Osteocyte (in vitro differentiated cells): Measurements from ENCODE around the gene MYL9. TPM values are rescaled to one million over a fixed set of nuclear protein-coding genes. Genes with fewer than 3 reads are reported as not detected.

Experiments
- DNase-seq: peaks from one replicate; pipeline ENCODE4 v3.0.0; 2021; ENCODE audit warnings: mixed read lengths; ENCODE audit not compliant: unreplicated experiment; ENCODE audit errors: extremely low spot score
- H3K27ac Mint-ChIP-seq: one replicate; pipeline ENCODE4 v1.8.0; 2021; ENCODE audit warnings: mild to moderate bottlenecking, mixed read lengths; ENCODE audit not compliant: unreplicated experiment
- H3K27me3 Mint-ChIP-seq: one replicate; pipeline ENCODE4 v1.8.0; 2021; ENCODE audit warnings: mixed read lengths; ENCODE audit not compliant: unreplicated experiment
- H3K36me3 Mint-ChIP-seq: one replicate; pipeline ENCODE4 v1.8.0; 2021; ENCODE audit warnings: mixed read lengths; ENCODE audit not compliant: unreplicated experiment
- H3K4me1 Mint-ChIP-seq: one replicate; pipeline ENCODE4 v1.8.0; 2021; ENCODE audit warnings: mixed read lengths; ENCODE audit not compliant: unreplicated experiment
- H3K4me3 Mint-ChIP-seq: one replicate; pipeline ENCODE4 v1.8.0; 2021; ENCODE audit warnings: mild to moderate bottlenecking, moderate library complexity, mixed read lengths; ENCODE audit not compliant: unreplicated experiment
- H3K9me3 Mint-ChIP-seq: one replicate; pipeline ENCODE4 v1.8.0; 2021; ENCODE audit warnings: mixed read lengths; ENCODE audit not compliant: unreplicated experiment
- CTCF ChIP-seq: fragments of 200-600 bp; sonication (generic); IDR thresholded peaks from 2 replicates; pipeline ENCODE4 v1.5.0; 2021; ENCODE audit warnings: antibody characterized with exemption, mild to moderate bottlenecking, moderate library complexity
- total RNA-seq: library from RNA; stranded (reverse); gene quantifications from 2 replicates; pipeline ENCODE4 v1.2.1, GENCODE V29; 2021

The MYL9 gene
- total RNA-seq, 1 donor from 2014 or later, result 200 TPM

- Mint-ChIP-seq H3K4me3 (no peak overlapping the region), H3K36me3 (peaks cover 52% of the 10 kb centered on the region), H3K4me1 (peaks cover 12% of the 10 kb centered on the region), H3K9me3 (no peaks in the 10 kb centered on the region), H3K27ac (no peak overlapping the region), H3K27me3 (no peaks in the 10 kb centered on the region)
- DNase-seq, result no peak
- no peak for TF ChIP-seq CTCF
Measured at GRCh38 chr20:36525620-36526365, 15.5 kb upstream of the MYL9 start.

DNA sequence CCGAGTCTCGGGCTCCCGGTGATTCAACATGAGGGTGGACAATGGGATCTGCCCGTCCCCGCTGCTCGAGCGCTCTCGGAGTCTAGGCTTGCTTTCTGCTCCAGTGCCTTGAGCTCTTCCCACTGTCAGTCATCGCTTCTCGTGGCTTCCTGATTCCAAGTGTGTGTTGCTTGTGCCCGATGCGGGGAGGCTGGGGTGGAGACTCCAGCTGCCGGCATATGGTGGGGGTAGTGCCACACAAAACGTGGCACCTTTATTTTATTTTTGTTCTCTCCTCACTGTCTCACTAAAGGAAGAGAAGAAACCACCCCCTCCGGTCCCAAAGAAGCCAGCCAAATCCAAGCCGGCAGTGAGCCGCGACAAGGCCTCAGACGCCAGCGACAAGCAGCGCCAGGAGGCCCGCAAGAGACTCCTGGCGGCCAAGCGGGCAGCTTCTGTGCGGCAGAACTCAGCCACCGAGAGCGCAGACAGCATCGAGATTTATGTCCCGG, 14.8 kb upstream of the MYL9 start:
- Mint-ChIP-seq H3K9me3 (no peaks in the 10 kb centered on the region), H3K36me3 (peaks cover 51% of the 10 kb centered on the region), H3K4me3 (no peak overlapping the region), H3K4me1 (peaks cover 12% of the 10 kb centered on the region), H3K27me3 (no peaks in the 10 kb centered on the region), H3K27ac (peak overlapping the region; percentile 12)
- TF ChIP-seq CTCF, result no peak
- DNase-seq, result no peak

DNA sequence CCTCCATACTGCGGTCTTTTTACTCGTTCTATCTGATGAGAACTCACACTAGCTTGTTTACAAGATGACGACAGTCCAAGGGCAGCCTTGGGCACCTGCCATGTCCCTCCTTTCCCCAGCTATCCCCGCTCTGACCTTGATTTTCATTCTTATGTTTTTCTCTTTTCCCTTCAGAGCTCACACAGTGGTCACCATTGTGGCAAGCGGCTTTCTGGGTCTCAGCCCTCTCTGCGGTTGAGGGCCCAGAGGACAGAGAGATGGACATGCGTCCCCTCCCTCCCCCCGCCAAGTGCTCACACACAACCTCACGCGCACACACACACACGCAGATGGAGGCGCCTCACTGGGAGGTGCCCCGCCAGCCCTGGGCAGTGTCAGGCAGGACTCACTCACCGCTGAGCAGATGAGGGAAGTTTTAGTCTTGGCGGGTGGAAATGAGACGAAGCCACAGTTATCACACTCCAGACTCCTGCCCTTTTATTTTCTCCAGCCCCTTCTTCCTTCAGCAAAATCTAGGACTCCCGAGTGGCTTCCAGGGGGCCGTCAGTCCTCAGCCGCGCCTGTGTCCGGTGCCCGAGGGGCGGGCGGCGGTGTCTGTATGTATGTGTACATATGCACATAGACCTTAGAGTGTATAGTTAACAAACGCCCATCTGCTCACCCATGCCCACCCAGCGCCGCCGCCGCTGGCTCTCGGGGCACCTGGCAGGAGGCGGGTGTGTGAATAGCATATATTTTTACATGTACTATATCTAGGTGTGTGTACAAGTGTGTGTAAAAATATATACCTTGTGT, 13.8 kb upstream of the MYL9 start:
- Mint-ChIP-seq H3K27me3 (no peaks in the 10 kb centered on the region), H3K27ac (no peak overlapping the region), H3K36me3 (peaks cover 44% of the 10 kb centered on the region), H3K9me3 (no peaks in the 10 kb centered on the region), H3K4me3 (no peak overlapping the region), H3K4me1 (peaks cover 9% of the 10 kb centered on the region)
- DNase-seq, result no peak
- no peak for TF ChIP-seq CTCF

- Mint-ChIP-seq H3K9me3 (no peaks in the 10 kb centered on the region), H3K27me3 (no peaks in the 10 kb centered on the region), H3K27ac (no peak overlapping the region), H3K4me1 (peaks cover 5% of the 10 kb centered on the region), H3K36me3 (peaks cover 43% of the 10 kb centered on the region), H3K4me3 (no peak overlapping the region)
- DNase-seq, result no peak
- no peak for TF ChIP-seq CTCF
Measured at GRCh38 chr20:36528176-36528874, 13.0 kb upstream of the MYL9 start.
